Cardiac fibroblast (primary cell): ENCODE measurements around the gene USP40.
"Not testable (repeated sequence)": the region's sequence is repeated elsewhere in the genome, so short reads cannot be mapped to it uniquely, and the experiment has no call there.

Experiments used
- DNase-seq, 2 donors: peaks; one replicate each; pipeline versions ENCODE4 v3.0.0 to v3.0.0-alpha.2; 2010; ENCODE audit warnings: low read depth in 2 of 2
- H3K4me3 ChIP-seq, 2 donors: replicated peaks in 1 of 2; 1 replicate in 1 of 2; 2 replicates in 1 of 2; pipeline ENCODE4 v1.5.1; 2011; ENCODE audit warnings: low read depth in 2 of 2, low read length in 2 of 2, mild to moderate bottlenecking in 2 of 2, moderate library complexity in 1 of 2
- CTCF ChIP-seq: IDR thresholded peaks from one replicate; pipeline ENCODE4 v1.5.1; 2011; ENCODE audit warnings: low read depth, mild to moderate bottlenecking, low read length, inconsistent platforms

The USP40 gene

GRCh38 chr2:233600386-233600785 lies 33.8 kb upstream of the USP40 start:
- DNase-seq: peak; percentile 1 to 5
- H3K4me3 ChIP-seq: no peak overlapping the region
- TF ChIP-seq CTCF: no peak

GRCh38 chr2:233598952-233599351 lies 32.4 kb upstream of the USP40 start:
- no peak for DNase-seq
- no peak for TF ChIP-seq CTCF
- no peak overlapping the region for H3K4me3 ChIP-seq

- no peak for DNase-seq
- no peak for TF ChIP-seq CTCF
- no peak overlapping the region for H3K4me3 ChIP-seq
Observed at GRCh38 chr2:233597522-233597921, 30.9 kb upstream of the USP40 start.

- DNase-seq: no peak
- no peak overlapping the region for H3K4me3 ChIP-seq
- no peak for TF ChIP-seq CTCF
Observed at GRCh38 chr2:233593201-233593600, 26.6 kb upstream of the USP40 start.

- H3K4me3 ChIP-seq, DNase-seq: not testable (repeated sequence)
Observed at GRCh38 chr2:233592706-233593105, 26.1 kb upstream of the USP40 start.

- no peak for TF ChIP-seq CTCF
- H3K4me3 ChIP-seq: no peak overlapping the region
- no peak for DNase-seq
Observed at GRCh38 chr2:233588400-233588799, 21.8 kb upstream of the USP40 start.

- TF ChIP-seq CTCF: no peak
- no peak overlapping the region for H3K4me3 ChIP-seq
- DNase-seq: no peak
Observed at GRCh38 chr2:233584210-233584609, 17.6 kb upstream of the USP40 start.

- not testable (repeated sequence) for DNase-seq, H3K4me3 ChIP-seq
Observed at GRCh38 chr2:233583217-233583965, 16.8 kb upstream of the USP40 start.

GRCh38 chr2:233577341-233577740 lies 10.8 kb upstream of the USP40 start:
- H3K4me3 ChIP-seq: not testable (repeated sequence)
- peak in 1 of 2 donors; percentile 9 for DNase-seq
